HEK293 (cell line): ENCODE data around the gene PEPD.

ENCODE experiments used
- CTCF ChIA-PET: fragments of 350-600 bp; formaldehyde crosslinking; extraction: SDS; loops from one replicate; lab custom pipeline; 2021; ENCODE audit warnings: antibody characterized with exemption; lab: Yijun Ruan, JAX
- POLR2A ChIA-PET: fragments of 300-600 bp; formaldehyde crosslinking; extraction: SDS; loops from one replicate; lab custom pipeline; 2020; ENCODE audit warnings: antibody characterized with exemption, inconsistent platforms; lab: Yijun Ruan, JAX
- H3K27ac ChIP-seq: fragments of 200-500 bp; sonication (Bioruptor generic); 2 replicates; pipeline ENCODE4 v1.5.1; 2014; ENCODE audit warnings: low read depth, low read length, control low read depth, inconsistent platforms; ENCODE audit errors: extremely low read depth
- H3K36me3 ChIP-seq, 2 experiments: fragments of 200-500 bp in 1 of 2; sonication (Bioruptor generic) in 1 of 2; 1 replicate in 1 of 2; 2 replicates in 1 of 2; pipeline ENCODE4 v1.5.1; 2014 to 2017; ENCODE audit warnings: inconsistent platforms in 2 of 2, low read length in 2 of 2; ENCODE audit not compliant: control insufficient read depth in 2 of 2, insufficient read depth in 1 of 2
- H3K4me1 ChIP-seq: fragments of 200-500 bp; sonication (Bioruptor generic); 2 replicates; pipeline ENCODE4 v1.5.1; 2014; ENCODE audit warnings: mild to moderate bottlenecking, low read length, inconsistent platforms; ENCODE audit not compliant: control insufficient read depth, insufficient read depth
- H3K4me3 ChIP-seq: 2 replicates; pipeline ENCODE4 v1.5.1; 2011; ENCODE audit warnings: low read depth, mild to moderate bottlenecking, control low read depth, low read length, moderate library complexity
- H3K9me3 ChIP-seq: fragments of 200-500 bp; sonication (Bioruptor generic); 2 replicates; pipeline ENCODE4 v1.5.1; 2014; ENCODE audit warnings: low read depth, low read length, inconsistent platforms; ENCODE audit not compliant: control insufficient read depth, insufficient read depth
- OSR2 ChIP-seq: fragments of 450-650 bp; formaldehyde crosslinking; IDR thresholded peaks from 2 replicates; pipeline ENCODE4 v1.5.1; 2016; ENCODE audit warnings: missing biosample characterization, missing genetic modification characterization
- SETDB1 ChIP-seq: IDR thresholded peaks from one replicate; pipeline ENCODE4 v1.6.1; 2017; ENCODE audit warnings: mild to moderate bottlenecking, low read length, moderate library complexity, mixed read lengths; ENCODE audit not compliant: insufficient read length
- SP7 ChIP-seq: fragments of 450-650 bp; formaldehyde crosslinking; IDR thresholded peaks from 2 replicates; pipeline ENCODE4 v1.5.1; 2016; ENCODE audit warnings: missing biosample characterization, missing genetic modification characterization
- ZNF121 ChIP-seq: fragments of 450-650 bp; formaldehyde crosslinking; IDR thresholded peaks from 2 replicates; pipeline ENCODE4 v1.5.1; 2016; ENCODE audit warnings: missing biosample characterization, missing genetic modification characterization
- ZNF174 ChIP-seq: fragments of 450-650 bp; formaldehyde crosslinking; IDR thresholded peaks from 2 replicates; pipeline ENCODE4 v1.5.0; 2017; ENCODE audit warnings: missing biosample characterization, mild to moderate bottlenecking, missing genetic modification characterization
- ZNF184 ChIP-seq: fragments of 450-650 bp; IDR thresholded peaks from 2 replicates; pipeline ENCODE4 v1.5.1; 2018; ENCODE audit warnings: missing biosample characterization, mild to moderate bottlenecking, missing genetic modification characterization
- ZNF423 ChIP-seq: fragments of 450-650 bp; formaldehyde crosslinking; IDR thresholded peaks from 2 replicates; pipeline ENCODE4 v1.5.1; 2016; ENCODE audit warnings: missing biosample characterization, missing genetic modification characterization
- ZNF596 ChIP-seq: fragments of 450-650 bp; IDR thresholded peaks from 2 replicates; pipeline ENCODE4 v1.5.0; 2018; ENCODE audit warnings: missing biosample characterization, mild to moderate bottlenecking, missing genetic modification characterization, moderate library complexity
- ZNF664 ChIP-seq: fragments of 450-650 bp; formaldehyde crosslinking; IDR thresholded peaks from 2 replicates; pipeline ENCODE4 v1.5.1; 2016; ENCODE audit warnings: missing biosample characterization, missing genetic modification characterization
- ZNF747 ChIP-seq: fragments of 450-650 bp; formaldehyde crosslinking; IDR thresholded peaks from 2 replicates; pipeline ENCODE4 v1.5.1; 2016; ENCODE audit warnings: missing biosample characterization, missing genetic modification characterization
- TF ChIP-seq, protein P1 (sequence below): fragments of 450-650 bp; formaldehyde crosslinking; IDR thresholded peaks from 2 replicates; pipeline ENCODE4 v1.5.1; 2016; ENCODE audit warnings: missing biosample characterization, missing genetic modification characterization, borderline replicate concordance
- TF ChIP-seq, protein P2 (sequence below): fragments of 450-650 bp; formaldehyde crosslinking; IDR thresholded peaks from 2 replicates; pipeline ENCODE4 v1.5.1; 2017; ENCODE audit warnings: missing biosample characterization, missing genetic modification characterization
- TF ChIP-seq, protein P3 (sequence below): fragments of 450-650 bp; formaldehyde crosslinking; IDR thresholded peaks from 2 replicates; pipeline ENCODE4 v1.5.1; 2016; ENCODE audit warnings: missing biosample characterization, missing genetic modification characterization

The PEPD gene

DNA sequence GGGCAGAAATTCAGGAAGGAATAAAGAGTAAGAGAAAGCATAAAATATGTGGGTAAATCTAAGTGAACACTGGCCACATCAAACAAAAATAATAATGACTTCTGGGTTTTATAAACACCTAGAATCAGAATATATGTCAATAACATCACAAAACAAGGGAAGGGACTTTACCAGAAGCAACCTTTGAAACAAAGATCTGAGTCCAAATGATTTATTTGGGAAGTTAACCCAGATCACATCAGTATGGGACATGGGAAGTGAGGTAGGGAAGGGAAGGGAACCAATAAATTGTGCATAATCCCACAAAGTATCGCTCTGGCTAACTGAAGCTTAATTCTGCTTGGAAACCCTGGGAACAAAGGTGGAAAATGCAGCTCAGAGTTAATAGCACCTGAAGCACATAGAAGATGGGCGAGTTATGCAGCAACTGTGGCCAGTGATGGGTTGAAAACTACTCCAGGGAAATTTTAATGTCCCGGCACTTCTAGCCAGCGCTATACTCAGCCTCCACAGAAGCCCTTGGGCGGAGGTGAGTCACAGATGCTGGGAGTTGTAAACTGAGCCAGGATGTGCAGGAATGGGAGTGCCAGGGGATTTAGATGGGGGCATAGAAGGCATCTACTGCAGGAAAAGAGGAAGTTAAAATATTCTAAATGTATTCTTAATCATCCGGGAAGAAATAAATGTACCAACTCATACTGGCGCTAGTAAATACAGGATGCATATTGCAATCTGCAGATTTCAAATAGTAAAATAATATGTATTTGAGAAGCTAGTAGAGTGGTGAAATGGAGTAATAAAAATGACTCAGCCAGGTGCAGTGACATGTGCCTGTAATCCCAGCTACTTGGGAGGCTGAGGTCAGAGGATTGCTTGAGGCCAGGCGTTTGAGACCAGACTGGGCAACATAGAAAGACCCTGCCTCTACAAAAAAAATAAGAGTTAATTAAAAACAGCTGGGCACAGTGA lies 182.3 kb downstream of the PEPD start:
- ChIA-PET POLR2A (interaction anchor here (0.6 kb wide), 1 partner anchor 32 kb away, joined by 17 read pairs; no protein-coding TSS in a partner anchor), CTCF (interaction anchor here (0.6 to 1.3 kb wide), 3 partner anchors 9 to 90 kb away, joined by 3 to 4 read pairs (median 4); no protein-coding TSS in a partner anchor)
- Histone ChIP-seq H3K36me3 (no peaks in the 10 kb centered on the region), H3K4me1 (peaks cover 3% of the 10 kb centered on the region; the same call in 1 of the 2 replicates), H3K9me3 (no peaks in the 10 kb centered on the region; the same call in 1 of the 2 replicates), H3K27ac (no peak overlapping the region), H3K4me3 (no peak overlapping the region)
- TF ChIP-seq ZNF664 (tag by site-specific recombination) (peak; percentile 35; the same call in 1 of the 2 replicates), ZNF174 (no peak), SETDB1 (peak; percentile 54), ZNF596 (tag by site-specific recombination) (no peak), ZNF423 (no peak), OSR2 (peak; percentile 58; the same call in 1 of the 2 replicates), ZNF747 (tag by site-specific recombination) (no peak), SP7 (tag by site-specific recombination) (peak; percentile 43; the same call in 1 of the 2 replicates), ZNF121 (tag by site-specific recombination) (peak; percentile 66; the same call in 1 of the 2 replicates), ZNF184 (tag by site-specific recombination) (peak; percentile 49; the same call in 1 of the 2 replicates)
- TF ChIP-seq, protein P1, sequence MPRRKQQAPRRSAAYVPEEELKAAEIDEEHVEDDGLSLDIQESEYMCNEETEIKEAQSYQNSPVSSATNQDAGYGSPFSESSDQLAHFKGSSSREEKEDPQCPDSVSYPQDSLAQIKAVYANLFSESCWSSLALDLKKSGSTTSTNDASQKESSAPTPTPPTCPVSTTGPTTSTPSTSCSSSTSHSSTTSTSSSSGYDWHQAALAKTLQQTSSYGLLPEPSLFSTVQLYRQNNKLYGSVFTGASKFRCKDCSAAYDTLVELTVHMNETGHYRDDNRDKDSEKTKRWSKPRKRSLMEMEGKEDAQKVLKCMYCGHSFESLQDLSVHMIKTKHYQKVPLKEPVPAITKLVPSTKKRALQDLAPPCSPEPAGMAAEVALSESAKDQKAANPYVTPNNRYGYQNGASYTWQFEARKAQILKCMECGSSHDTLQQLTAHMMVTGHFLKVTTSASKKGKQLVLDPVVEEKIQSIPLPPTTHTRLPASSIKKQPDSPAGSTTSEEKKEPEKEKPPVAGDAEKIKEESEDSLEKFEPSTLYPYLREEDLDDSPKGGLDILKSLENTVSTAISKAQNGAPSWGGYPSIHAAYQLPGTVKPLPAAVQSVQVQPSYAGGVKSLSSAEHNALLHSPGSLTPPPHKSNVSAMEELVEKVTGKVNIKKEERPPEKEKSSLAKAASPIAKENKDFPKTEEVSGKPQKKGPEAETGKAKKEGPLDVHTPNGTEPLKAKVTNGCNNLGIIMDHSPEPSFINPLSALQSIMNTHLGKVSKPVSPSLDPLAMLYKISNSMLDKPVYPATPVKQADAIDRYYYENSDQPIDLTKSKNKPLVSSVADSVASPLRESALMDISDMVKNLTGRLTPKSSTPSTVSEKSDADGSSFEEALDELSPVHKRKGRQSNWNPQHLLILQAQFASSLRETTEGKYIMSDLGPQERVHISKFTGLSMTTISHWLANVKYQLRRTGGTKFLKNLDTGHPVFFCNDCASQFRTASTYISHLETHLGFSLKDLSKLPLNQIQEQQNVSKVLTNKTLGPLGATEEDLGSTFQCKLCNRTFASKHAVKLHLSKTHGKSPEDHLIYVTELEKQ: no peak
- TF ChIP-seq, protein P2, sequence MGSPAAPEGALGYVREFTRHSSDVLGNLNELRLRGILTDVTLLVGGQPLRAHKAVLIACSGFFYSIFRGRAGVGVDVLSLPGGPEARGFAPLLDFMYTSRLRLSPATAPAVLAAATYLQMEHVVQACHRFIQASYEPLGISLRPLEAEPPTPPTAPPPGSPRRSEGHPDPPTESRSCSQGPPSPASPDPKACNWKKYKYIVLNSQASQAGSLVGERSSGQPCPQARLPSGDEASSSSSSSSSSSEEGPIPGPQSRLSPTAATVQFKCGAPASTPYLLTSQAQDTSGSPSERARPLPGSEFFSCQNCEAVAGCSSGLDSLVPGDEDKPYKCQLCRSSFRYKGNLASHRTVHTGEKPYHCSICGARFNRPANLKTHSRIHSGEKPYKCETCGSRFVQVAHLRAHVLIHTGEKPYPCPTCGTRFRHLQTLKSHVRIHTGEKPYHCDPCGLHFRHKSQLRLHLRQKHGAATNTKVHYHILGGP (tag by site-specific recombination): 0 out of 2 replicates have a peak, but pooled peaks have one; percentile 26
- TF ChIP-seq, protein P3, sequence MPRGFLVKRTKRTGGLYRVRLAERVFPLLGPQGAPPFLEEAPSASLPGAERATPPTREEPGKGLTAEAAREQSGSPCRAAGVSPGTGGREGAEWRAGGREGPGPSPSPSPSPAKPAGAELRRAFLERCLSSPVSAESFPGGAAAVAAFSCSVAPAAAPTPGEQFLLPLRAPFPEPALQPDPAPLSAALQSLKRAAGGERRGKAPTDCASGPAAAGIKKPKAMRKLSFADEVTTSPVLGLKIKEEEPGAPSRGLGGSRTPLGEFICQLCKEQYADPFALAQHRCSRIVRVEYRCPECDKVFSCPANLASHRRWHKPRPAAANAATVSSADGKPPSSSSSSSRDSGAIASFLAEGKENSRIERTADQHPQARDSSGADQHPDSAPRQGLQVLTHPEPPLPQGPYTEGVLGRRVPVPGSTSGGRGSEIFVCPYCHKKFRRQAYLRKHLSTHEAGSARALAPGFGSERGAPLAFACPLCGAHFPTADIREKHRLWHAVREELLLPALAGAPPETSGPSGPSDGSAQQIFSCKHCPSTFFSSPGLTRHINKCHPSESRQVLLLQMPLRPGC (tag by site-specific recombination): 0 out of 2 replicates have a peak, but pooled peaks have one; percentile 11
